ENCODE results near the gene SRRM3.

DNA sequence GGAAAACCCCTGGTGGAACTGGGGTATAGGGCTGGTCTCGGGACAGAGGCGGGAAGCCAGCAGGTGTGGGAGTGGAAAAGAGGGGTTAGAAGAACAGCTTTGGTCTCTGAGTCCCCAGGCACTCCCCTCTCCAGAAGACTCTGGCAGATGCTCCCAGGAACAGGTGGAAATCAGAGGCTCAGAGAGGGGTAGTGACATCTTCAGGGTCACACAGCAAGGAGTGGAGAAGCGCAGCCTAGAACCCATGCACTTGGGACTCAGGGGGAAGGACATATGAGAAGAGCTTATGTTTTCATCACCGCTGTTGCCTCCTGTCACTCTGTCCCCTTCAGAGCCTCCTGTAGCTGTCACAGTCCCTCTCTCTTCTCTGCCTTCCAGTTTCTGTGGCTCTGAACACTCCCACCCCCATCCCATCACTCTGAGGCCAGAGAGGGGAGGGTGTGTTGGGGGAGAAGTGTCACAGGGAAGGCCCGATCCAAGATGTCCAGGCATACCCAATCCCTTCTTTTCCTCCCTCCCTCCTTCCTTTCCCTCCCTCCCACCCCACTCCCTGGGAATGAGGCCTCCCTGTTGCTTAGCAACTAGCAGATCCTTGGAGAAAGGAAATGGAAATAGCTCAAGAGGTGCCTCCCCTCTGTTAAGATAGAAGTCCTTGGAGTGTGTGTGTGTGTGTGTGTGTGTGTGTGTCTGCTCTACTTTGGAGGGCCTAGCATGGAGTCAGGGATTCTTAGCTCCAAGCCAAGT lies 32.0 kb downstream of the SRRM3 start:
- no peak for TF ChIP-seq POLR2AphosphoS5 (IDR thresholded peaks at IDR 0.05; ENCODE audit: low read depth, low read length)
- no peak for TF ChIP-seq POLR2A (IDR thresholded peaks at IDR 0.05; ENCODE audit: low read depth, low read length)
- TF ChIP-seq PAX5 (IDR thresholded peaks at IDR 0.05; ENCODE audit: insufficient read depth, low read length, severe bottlenecking), result no peak
- no peak for TF ChIP-seq TAF1 (IDR thresholded peaks at IDR 0.05; ENCODE audit: low read depth, low read length)

All from GM12891 (cell line).